IMR-90 (cell line): ENCODE results near the gene TMOD2. TPM values are rescaled to one million over a fixed set of nuclear protein-coding genes. Genes with fewer than 3 reads are reported as not detected.
A peak's percentile ranks its signal among the peaks of the same experiment; 100 is the strongest.

Source experiments
- ATAC-seq: fragments of 200-7000 bp; cut with Tn5 transposase; 2 replicates; pipeline ENCODE4 v1.9.1; 2020; ENCODE audit warnings: low read depth, mild to moderate bottlenecking, moderate library complexity
- BruUV-seq: library from RNA; stranded (reverse); fragments of 400-500 nt; replicated peaks from 2 replicates; lab custom pipeline; 2021; lab: Mats Ljungman, UMichigan
- CTCF ChIA-PET: fragments of 300-600 bp; formaldehyde crosslinking; extraction: SDS; loops from one replicate; lab custom pipeline; 2021; ENCODE audit warnings: antibody characterized with exemption; lab: Yijun Ruan, JAX
- POLR2A ChIA-PET: fragments of 300-600 bp; sonication (Branson Sonifier 250); formaldehyde crosslinking; loops from one replicate; lab custom pipeline; 2022; ENCODE audit warnings: antibody characterized with exemption; ENCODE audit not compliant: unreplicated experiment; lab: Charles Lee
- DNase-seq: peaks from one replicate; pipeline ENCODE4 v3.0.0; 2013
- H2AFZ ChIP-seq: replicated peaks from 2 replicates; pipeline ENCODE3; 2013; ENCODE audit warnings: low read length, mild to moderate bottlenecking; ENCODE audit not compliant: poor library complexity
- H2AK5ac ChIP-seq: 2 replicates; pipeline ENCODE4 v1.6.1; 2013; ENCODE audit warnings: low read depth, low read length, inconsistent platforms
- H2AK9ac ChIP-seq: replicated peaks from 2 replicates; pipeline ENCODE3; 2013; ENCODE audit warnings: mild to moderate bottlenecking, low read depth, low read length, moderate library complexity; ENCODE audit not compliant: poor library complexity
- H2BK120ac ChIP-seq: 2 replicates; pipeline ENCODE4 v1.6.1; 2013; ENCODE audit warnings: low read depth, low read length, inconsistent platforms
- H2BK15ac ChIP-seq: 3 replicates; pipeline ENCODE4 v1.6.1; 2013; ENCODE audit warnings: low read depth, low read length, inconsistent platforms
- H2BK20ac ChIP-seq: 2 replicates; pipeline ENCODE4 v1.6.1; 2013; ENCODE audit warnings: low read depth, mild to moderate bottlenecking, inconsistent platforms, low read length, moderate library complexity
- H2BK5ac ChIP-seq: 2 replicates; pipeline ENCODE4 v1.6.1; 2013; ENCODE audit warnings: mild to moderate bottlenecking, low read depth, low read length, inconsistent platforms; ENCODE audit not compliant: poor library complexity, severe bottlenecking
- H3K14ac ChIP-seq: replicated peaks from 2 replicates; pipeline ENCODE4 v1.6.1; 2013; ENCODE audit warnings: low read depth, low read length, inconsistent platforms
- H3K18ac ChIP-seq: 2 replicates; pipeline ENCODE4 v1.6.1; 2013; ENCODE audit warnings: low read depth, low read length, control low read depth
- H3K23ac ChIP-seq: 2 replicates; pipeline ENCODE4 v1.6.1; 2013; ENCODE audit warnings: low read depth, low read length, inconsistent platforms
- H3K27ac ChIP-seq: 2 replicates; pipeline ENCODE4 v1.5.1; 2013; ENCODE audit warnings: mild to moderate bottlenecking, control low read depth, low read length; ENCODE audit not compliant: insufficient read depth
- H3K27me3 ChIP-seq: 2 replicates; pipeline ENCODE4 v1.6.1; 2013; ENCODE audit warnings: low read length; ENCODE audit not compliant: control insufficient read depth, insufficient read depth
- H3K36me3 ChIP-seq: 2 replicates; pipeline ENCODE4 v1.6.1; 2013; ENCODE audit warnings: low read length, mixed read lengths; ENCODE audit not compliant: control insufficient read depth, insufficient read depth
- H3K4ac ChIP-seq: 2 replicates; pipeline ENCODE4 v1.6.1; 2013; ENCODE audit warnings: low read depth, low read length, inconsistent platforms
- H3K4me1 ChIP-seq: 2 replicates; pipeline ENCODE4 v1.6.1; 2013; ENCODE audit warnings: low read length, mixed read lengths; ENCODE audit not compliant: control insufficient read depth, insufficient read depth
- H3K4me2 ChIP-seq: 2 replicates; pipeline ENCODE4 v1.6.1; 2013; ENCODE audit warnings: low read depth, mild to moderate bottlenecking, control low read depth, low read length, moderate library complexity
- H3K4me3 ChIP-seq: 2 replicates; pipeline ENCODE4 v1.5.1; 2013; ENCODE audit warnings: low read depth, mild to moderate bottlenecking, control low read depth, low read length, moderate library complexity; ENCODE audit not compliant: insufficient read depth
- H3K56ac ChIP-seq: 2 replicates; pipeline ENCODE4 v1.6.1; 2013; ENCODE audit warnings: low read length, inconsistent platforms; ENCODE audit not compliant: insufficient read depth; ENCODE audit errors: extremely low read depth
- H3K79me1 ChIP-seq, 2 experiments: 2 replicates each; pipeline ENCODE4 v1.6.1; 2013; ENCODE audit warnings: low read length in 2 of 2, inconsistent platforms in 1 of 2, low read depth in 1 of 2
- H3K9ac ChIP-seq: 2 replicates; pipeline ENCODE4 v1.6.1; 2013; ENCODE audit warnings: low read depth, low read length, control low read depth
- H3K9me1 ChIP-seq: 2 replicates; pipeline ENCODE4 v1.6.1; 2013; ENCODE audit warnings: low read length, inconsistent platforms; ENCODE audit not compliant: insufficient read depth
- H3K9me3 ChIP-seq: 2 replicates; pipeline ENCODE4 v1.6.1; 2013; ENCODE audit warnings: low read length; ENCODE audit not compliant: control insufficient read depth, insufficient read depth
- H4K20me1 ChIP-seq: 2 replicates; pipeline ENCODE4 v1.6.1; 2013; ENCODE audit warnings: low read length, inconsistent platforms; ENCODE audit not compliant: insufficient read depth
- H4K5ac ChIP-seq: 2 replicates; pipeline ENCODE4 v1.6.1; 2013; ENCODE audit warnings: mild to moderate bottlenecking, low read depth, low read length, control low read depth
- H4K8ac ChIP-seq, 2 experiments: 2 replicates each; pipeline ENCODE4 v1.6.1; 2013; ENCODE audit warnings: low read depth in 2 of 2, low read length in 2 of 2, control low read depth in 1 of 2, inconsistent platforms in 1 of 2
- H4K91ac ChIP-seq: 2 replicates; pipeline ENCODE4 v1.6.1; 2013; ENCODE audit warnings: low read depth, low read length, inconsistent platforms; ENCODE audit not compliant: insufficient read depth
- MAZ ChIP-seq: IDR thresholded peaks from 2 replicates; pipeline ENCODE4 v1.6.1; 2012; ENCODE audit warnings: low read depth, mild to moderate bottlenecking, low read length, improper control_type of control experiment, moderate library complexity, borderline replicate concordance
- POLR2A ChIP-seq: IDR thresholded peaks from 2 replicates; pipeline ENCODE4 v1.6.1; 2012; ENCODE audit warnings: mild to moderate bottlenecking, low read depth, low read length
- RAD21 ChIP-seq: IDR thresholded peaks from 2 replicates; pipeline ENCODE4 v1.6.1; 2012; ENCODE audit warnings: low read length, improper control_type of control experiment
- WGBS, 2 experiments: methylation state at CpG; one replicate each; pipeline versions ENCODE4 v1.1.5 to v1.1.7; 2013; ENCODE audit warnings: missing lambda C conversion rate in 2 of 2; ENCODE audit not compliant: insufficient read length in 1 of 2; ENCODE audit errors: extremely low coverage in 2 of 2; 5-methylcytosine and 5-hydroxymethylcytosine counted together
- dilution Hi-C: fragments of 300-500 bp; cut with HindIII; formaldehyde crosslinking; loops from one replicate; pipeline ENCODE4 v1.14.3; 2018; ENCODE audit warnings: low sequenced_read_pairs; ENCODE audit not compliant: unreplicated experiment
- in situ Hi-C: fragments of 300-500 bp; cut with MboI; formaldehyde crosslinking; loops from 3 replicates; pipeline ENCODE4 v1.14.3; 2019; ENCODE audit warnings: low sequenced_read_pairs, inconsistent platforms, mixed read lengths
- intact Hi-C: fragments of 100-400 bp; cut with micrococcal nuclease; formaldehyde crosslinking; loops from 2 replicates; pipeline ENCODE4 v1.10.0; 2022
- polyA plus RNA-seq, 3 experiments: library from polyadenylated mRNA; depleted of rRNA; stranded (reverse); fragments of >200 nt; gene quantifications; 2 replicates each; pipeline ENCODE4 v1.2.3, GENCODE V29; 2012; ENCODE audit warnings: low replicate concordance in 1 of 3
- total RNA-seq: library from RNA; depleted of rRNA; stranded (reverse); fragments of >200 nt; gene quantifications from 2 replicates; pipeline ENCODE4 v1.2.3, GENCODE V29; 2012

The TMOD2 gene
- total and polyA plus RNA-seq, 2 of the 4 experiments (the other 2 are of a cell fraction): 2.8 to 5.4 TPM

DNA sequence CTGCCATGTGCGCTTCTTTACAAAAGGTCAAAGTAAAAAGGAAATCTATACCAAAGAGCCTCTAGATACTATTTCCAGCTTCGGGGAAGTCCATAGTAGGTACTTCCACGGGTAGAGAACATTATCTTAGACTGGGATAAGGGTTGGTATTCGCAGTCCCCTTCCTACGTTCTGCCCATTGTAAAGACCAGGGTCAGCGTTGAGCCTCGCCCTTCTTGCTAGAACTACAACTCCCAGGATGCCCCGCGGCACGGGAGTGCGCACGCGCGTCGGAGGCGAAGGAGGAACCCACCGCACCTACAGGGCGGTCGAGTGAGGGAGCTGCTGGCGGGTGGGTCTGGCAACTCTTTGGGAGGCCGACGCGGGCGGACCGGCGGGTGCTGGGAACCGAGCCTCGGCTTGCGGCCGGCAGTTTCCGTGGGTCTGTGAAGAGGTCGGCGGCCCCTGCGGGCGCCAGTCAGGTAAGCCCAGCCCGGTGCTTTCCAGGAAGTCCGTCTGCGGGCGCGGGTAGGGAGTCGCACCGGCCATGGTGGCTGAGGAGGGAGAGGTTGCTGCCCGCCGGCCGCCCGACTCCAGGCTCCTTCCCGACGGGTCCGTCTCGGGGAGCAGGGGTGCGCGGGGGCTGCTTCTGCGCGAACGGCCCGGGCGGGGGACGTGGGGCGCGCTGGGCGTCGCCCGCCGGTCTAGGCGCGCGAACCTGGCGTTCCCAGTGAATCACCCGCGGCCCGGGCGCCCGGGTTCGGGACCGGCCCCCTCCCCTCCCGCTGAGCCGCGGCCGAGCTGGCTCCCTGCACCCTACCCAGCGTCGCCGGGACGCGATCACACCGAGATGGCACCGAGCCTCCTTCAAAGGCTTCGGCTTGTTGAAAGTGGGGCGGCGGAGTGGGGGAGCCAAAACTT lies 78.2 kb downstream of the TMOD2 start, which contains the start of gene TMOD3:
Gene TMOD3, plus strand, starts transcription at position 278 of the 900 bp plus-strand sequence. CDS start 33,232 bp downstream, outside the sequence.
- H2BK15ac ChIP-seq: no peak within 1 kb of the TSS; the same call in 2 of the 3 replicates

More for the DNA sequence above, 78.2 kb downstream of the TMOD2 start, which contains the start of gene TMOD3:
- Histone ChIP-seq H2BK20ac (no peak within 1 kb of the TSS; the same call in 1 of the 2 replicates), H3K36me3 (no peaks in the 10 kb centered on the region), H2AFZ (peak within 1 kb of the TSS; percentile 92), H3K9me3 (no peaks in the 10 kb centered on the region), H3K4ac (peak within 1 kb of the TSS; percentile 96), H3K79me1 (peaks cover 0 to 26% of the 10 kb centered on the region in 2 experiments; a peak in 2 of 4 replicates), H3K27me3 (no peaks in the 10 kb centered on the region), H2BK120ac (peak within 1 kb of the TSS; percentile 84), H3K4me1 (peaks cover 4% of the 10 kb centered on the region), H3K9me1 (peaks cover 8% of the 10 kb centered on the region), H3K56ac (peak within 1 kb of the TSS; percentile 85), H2AK5ac (peak within 1 kb of the TSS; percentile 94), H4K8ac (peak within 1 kb of the TSS; percentile 54 to 69; a peak in 3 of 4 replicates), H3K27ac (peak within 1 kb of the TSS; percentile 98), H4K91ac (peak within 1 kb of the TSS; percentile 83), H3K14ac (peak within 1 kb of the TSS; percentile 97), H2AK9ac (peak within 1 kb of the TSS; percentile 96), H3K4me3 (peak within 1 kb of the TSS; percentile 83), H3K18ac (peak within 1 kb of the TSS; percentile 58), H3K9ac (peak within 1 kb of the TSS; percentile 94), H3K4me2 (peak within 1 kb of the TSS; percentile 94), H4K20me1 (peaks cover 44% of the 10 kb centered on the region), H2BK5ac (peak within 1 kb of the TSS; percentile 94), H4K5ac (peak within 1 kb of the TSS; percentile 66), H3K23ac (peak within 1 kb of the TSS; percentile 93)
- ChIA-PET POLR2A (interaction anchor here (0.5 to 0.6 kb wide), 2 partner anchors 103 to 827 kb away, joined by 3 read pairs; no protein-coding TSS in a partner anchor), CTCF (no interaction called here)
- intact Hi-C loops (loop anchor here (1.0 to 2.0 kb wide), 2 partner anchors 45 to 54 kb away; no protein-coding TSS in a partner anchor), dilution Hi-C loops (no loop called here), in situ Hi-C loops (no loop called here)
- 0% methylated on average over 46 of the region's 89 CpGs; no CpG with 5 or more reads in 1 of the 2 experiments for WGBS, 2 experiments
- peak; percentile 91 for ATAC-seq
- TF ChIP-seq MAZ (peak; percentile 43; the same call in 1 of the 2 replicates), RAD21 (no peak), POLR2A (peak; percentile 50; the same call in 1 of the 2 replicates)
- DNase-seq: peak; percentile 87
- BruUV-seq: no TSS peak
